SU-DHL-6 (cell line): ENCODE data around the gene PKHD1.

Source experiments
- H2AFZ ChIP-seq: fragments of 200-600 bp; sonication (generic); 2 replicates; pipeline ENCODE4 v1.6.1; 2014; ENCODE audit warnings: low read depth, mild to moderate bottlenecking, moderate library complexity, mixed read lengths, antibody characterized with exemption, low read length; ENCODE audit not compliant: severe bottlenecking
- H3F3A ChIP-seq: fragments of 200-600 bp; shearing (Covaris generic); 2 replicates; pipeline ENCODE4 v1.6.0; 2016; ENCODE audit warnings: antibody characterized with exemption, mild to moderate bottlenecking; ENCODE audit not compliant: insufficient read depth
- H3K27ac ChIP-seq: fragments of 200-600 bp; sonication (generic); 2 replicates; pipeline ENCODE4 v1.5.1; 2016; ENCODE audit warnings: low read depth, mild to moderate bottlenecking, low read length, moderate library complexity, mixed read lengths
- H3K27me3 ChIP-seq: fragments of 200-600 bp; sonication (generic), shearing (Covaris generic); 2 replicates; pipeline ENCODE4 v1.6.0; 2014; ENCODE audit warnings: mild to moderate bottlenecking, low read length
- H3K36me3 ChIP-seq: fragments of 200-600 bp; sonication (generic); 2 replicates; pipeline ENCODE4 v1.6.1; 2014; ENCODE audit warnings: mild to moderate bottlenecking, low read length, mixed read lengths
- H3K4me2 ChIP-seq: fragments of 300-600, 200-600 bp; shearing (Covaris generic), sonication (generic); 2 replicates; pipeline ENCODE4 v1.6.0; 2014; ENCODE audit warnings: low read length, low read depth, mild to moderate bottlenecking; ENCODE audit not compliant: poor library complexity, severe bottlenecking
- H3K4me3 ChIP-seq: fragments of 200-600 bp; sonication (generic); 2 replicates; pipeline ENCODE4 v1.5.1; 2014; ENCODE audit warnings: antibody characterized with exemption, low read length, mild to moderate bottlenecking, mixed read lengths; ENCODE audit not compliant: insufficient read depth, poor library complexity, severe bottlenecking
- H3K79me2 ChIP-seq: fragments of 200-600 bp; sonication (generic); 2 replicates; pipeline ENCODE4 v1.6.1; 2014; ENCODE audit warnings: mild to moderate bottlenecking, low read length, moderate library complexity; ENCODE audit not compliant: insufficient read depth
- H3K9ac ChIP-seq: fragments of 200-600 bp; sonication (generic); 2 replicates; pipeline ENCODE4 v1.7.0; 2014; ENCODE audit warnings: mild to moderate bottlenecking, low read length
- H3K9me2 ChIP-seq: fragments of 200-600 bp; sonication (generic); replicated peaks from 2 replicates; pipeline ENCODE4 v1.6.1; 2014; ENCODE audit warnings: low read length; ENCODE audit not compliant: insufficient read depth
- H3K9me3 ChIP-seq: fragments of 200-600 bp; sonication (generic); 2 replicates; pipeline ENCODE4 v1.6.1; 2014; ENCODE audit warnings: low read length, mixed read lengths; ENCODE audit not compliant: insufficient read depth
- H4K20me1 ChIP-seq: fragments of 200-600 bp; sonication (generic); 2 replicates; pipeline ENCODE4 v1.6.1; 2014; ENCODE audit warnings: low read depth, mild to moderate bottlenecking, antibody characterized with exemption, low read length, moderate library complexity, mixed read lengths
- CTCF ChIP-seq: fragments of 200-600 bp; sonication (generic); IDR thresholded peaks from one replicate; pipeline ENCODE4 v1.5.1; 2017; ENCODE audit warnings: antibody characterized with exemption, mild to moderate bottlenecking, low read length, moderate library complexity; ENCODE audit not compliant: insufficient read depth, poor library complexity, severe bottlenecking
- EZH2phosphoT487 ChIP-seq: fragments of 200-600 bp; sonication (generic), shearing (Covaris generic); conservative IDR thresholded peaks from 2 replicates; pipeline ENCODE4 v1.6.1; 2018; ENCODE audit warnings: mild to moderate bottlenecking, antibody characterized with exemption, low read length, moderate library complexity, mixed read lengths

PKHD1 gene

GRCh38 chr6:51570168-51570921 lies 517.1 kb downstream of the PKHD1 start:
- Histone ChIP-seq H3K9me3 (no peaks in the 10 kb centered on the region), H3K4me3 (no peak overlapping the region), H3K9me2 (no peaks in the 10 kb centered on the region), H4K20me1 (no peaks in the 10 kb centered on the region), H3K27ac (no peak overlapping the region), H3K79me2 (no peaks in the 10 kb centered on the region), H3K27me3 (no peaks in the 10 kb centered on the region), H3K9ac (no peak overlapping the region), H3K4me2 (no peak overlapping the region), H2AFZ (no peak overlapping the region), H3F3A (no peaks in the 10 kb centered on the region), H3K36me3 (no peaks in the 10 kb centered on the region)
- no peak for TF ChIP-seq CTCF
- no peak for TF ChIP-seq EZH2phosphoT487

- Histone ChIP-seq H4K20me1 (no peaks in the 10 kb centered on the region), H3K4me3 (no peak overlapping the region), H3F3A (no peaks in the 10 kb centered on the region), H2AFZ (no peak overlapping the region), H3K27me3 (no peaks in the 10 kb centered on the region), H3K79me2 (no peaks in the 10 kb centered on the region), H3K36me3 (no peaks in the 10 kb centered on the region), H3K4me2 (no peak overlapping the region), H3K9me2 (no peaks in the 10 kb centered on the region), H3K9me3 (no peaks in the 10 kb centered on the region), H3K27ac (no peak overlapping the region), H3K9ac (no peak overlapping the region)
- TF ChIP-seq CTCF, result no peak
- TF ChIP-seq EZH2phosphoT487, result no peak
These were observed 517.8 kb downstream of the PKHD1 start for GRCh38 chr6:51569594-51569993.

- Histone ChIP-seq H3K27ac (no peak overlapping the region), H3K27me3 (no peaks in the 10 kb centered on the region), H4K20me1 (no peaks in the 10 kb centered on the region), H3K9me2 (no peaks in the 10 kb centered on the region), H3K4me2 (no peak overlapping the region), H3K9me3 (no peaks in the 10 kb centered on the region), H3K79me2 (no peaks in the 10 kb centered on the region), H3F3A (no peaks in the 10 kb centered on the region), H3K9ac (no peak overlapping the region), H3K36me3 (no peaks in the 10 kb centered on the region), H3K4me3 (no peak overlapping the region), H2AFZ (no peak overlapping the region)
- TF ChIP-seq CTCF, result no peak
- TF ChIP-seq EZH2phosphoT487, result no peak
These were observed 518.6 kb downstream of the PKHD1 start for GRCh38 chr6:51568771-51569170.
